IMR-90 (cell line): ENCODE measurements around the gene DUOX1. TPM values are rescaled to one million over a fixed set of nuclear protein-coding genes. Genes with fewer than 3 reads are reported as not detected.

Source experiments
- ATAC-seq: fragments of 200-7000 bp; cut with Tn5 transposase; 2 replicates; pipeline ENCODE4 v1.9.1; 2020; ENCODE audit warnings: low read depth, mild to moderate bottlenecking, moderate library complexity
- BruUV-seq: library from RNA; stranded (reverse); fragments of 400-500 nt; replicated peaks from 2 replicates; lab custom pipeline; 2021; lab: Mats Ljungman, UMichigan
- CTCF ChIA-PET: fragments of 300-600 bp; formaldehyde crosslinking; extraction: SDS; loops from one replicate; lab custom pipeline; 2021; ENCODE audit warnings: antibody characterized with exemption; lab: Yijun Ruan, JAX
- POLR2A ChIA-PET: fragments of 300-600 bp; sonication (Branson Sonifier 250); formaldehyde crosslinking; loops from one replicate; lab custom pipeline; 2022; ENCODE audit warnings: antibody characterized with exemption; ENCODE audit not compliant: unreplicated experiment; lab: Charles Lee
- DNase-seq: peaks from one replicate; pipeline ENCODE4 v3.0.0; 2013
- H2AFZ ChIP-seq: replicated peaks from 2 replicates; pipeline ENCODE3; 2013; ENCODE audit warnings: low read length, mild to moderate bottlenecking; ENCODE audit not compliant: poor library complexity
- H2AK5ac ChIP-seq: 2 replicates; pipeline ENCODE4 v1.6.1; 2013; ENCODE audit warnings: low read depth, low read length, inconsistent platforms
- H2AK9ac ChIP-seq: replicated peaks from 2 replicates; pipeline ENCODE3; 2013; ENCODE audit warnings: mild to moderate bottlenecking, low read depth, low read length, moderate library complexity; ENCODE audit not compliant: poor library complexity
- H2BK120ac ChIP-seq: 2 replicates; pipeline ENCODE4 v1.6.1; 2013; ENCODE audit warnings: low read depth, low read length, inconsistent platforms
- H2BK15ac ChIP-seq: 3 replicates; pipeline ENCODE4 v1.6.1; 2013; ENCODE audit warnings: low read depth, low read length, inconsistent platforms
- H2BK20ac ChIP-seq: 2 replicates; pipeline ENCODE4 v1.6.1; 2013; ENCODE audit warnings: low read depth, mild to moderate bottlenecking, inconsistent platforms, low read length, moderate library complexity
- H2BK5ac ChIP-seq: 2 replicates; pipeline ENCODE4 v1.6.1; 2013; ENCODE audit warnings: mild to moderate bottlenecking, low read depth, low read length, inconsistent platforms; ENCODE audit not compliant: poor library complexity, severe bottlenecking
- H3K14ac ChIP-seq: replicated peaks from 2 replicates; pipeline ENCODE4 v1.6.1; 2013; ENCODE audit warnings: low read depth, low read length, inconsistent platforms
- H3K18ac ChIP-seq: 2 replicates; pipeline ENCODE4 v1.6.1; 2013; ENCODE audit warnings: low read depth, low read length, control low read depth
- H3K23ac ChIP-seq: 2 replicates; pipeline ENCODE4 v1.6.1; 2013; ENCODE audit warnings: low read depth, low read length, inconsistent platforms
- H3K27ac ChIP-seq: 2 replicates; pipeline ENCODE4 v1.5.1; 2013; ENCODE audit warnings: mild to moderate bottlenecking, control low read depth, low read length; ENCODE audit not compliant: insufficient read depth
- H3K27me3 ChIP-seq: 2 replicates; pipeline ENCODE4 v1.6.1; 2013; ENCODE audit warnings: low read length; ENCODE audit not compliant: control insufficient read depth, insufficient read depth
- H3K36me3 ChIP-seq: 2 replicates; pipeline ENCODE4 v1.6.1; 2013; ENCODE audit warnings: low read length, mixed read lengths; ENCODE audit not compliant: control insufficient read depth, insufficient read depth
- H3K4ac ChIP-seq: 2 replicates; pipeline ENCODE4 v1.6.1; 2013; ENCODE audit warnings: low read depth, low read length, inconsistent platforms
- H3K4me1 ChIP-seq: 2 replicates; pipeline ENCODE4 v1.6.1; 2013; ENCODE audit warnings: low read length, mixed read lengths; ENCODE audit not compliant: control insufficient read depth, insufficient read depth
- H3K4me2 ChIP-seq: 2 replicates; pipeline ENCODE4 v1.6.1; 2013; ENCODE audit warnings: low read depth, mild to moderate bottlenecking, control low read depth, low read length, moderate library complexity
- H3K4me3 ChIP-seq: 2 replicates; pipeline ENCODE4 v1.5.1; 2013; ENCODE audit warnings: low read depth, mild to moderate bottlenecking, control low read depth, low read length, moderate library complexity; ENCODE audit not compliant: insufficient read depth
- H3K56ac ChIP-seq: 2 replicates; pipeline ENCODE4 v1.6.1; 2013; ENCODE audit warnings: low read length, inconsistent platforms; ENCODE audit not compliant: insufficient read depth; ENCODE audit errors: extremely low read depth
- H3K79me1 ChIP-seq, 2 experiments: 2 replicates each; pipeline ENCODE4 v1.6.1; 2013; ENCODE audit warnings: low read length in 2 of 2, inconsistent platforms in 1 of 2, low read depth in 1 of 2
- H3K9ac ChIP-seq: 2 replicates; pipeline ENCODE4 v1.6.1; 2013; ENCODE audit warnings: low read depth, low read length, control low read depth
- H3K9me1 ChIP-seq: 2 replicates; pipeline ENCODE4 v1.6.1; 2013; ENCODE audit warnings: low read length, inconsistent platforms; ENCODE audit not compliant: insufficient read depth
- H3K9me3 ChIP-seq: 2 replicates; pipeline ENCODE4 v1.6.1; 2013; ENCODE audit warnings: low read length; ENCODE audit not compliant: control insufficient read depth, insufficient read depth
- H4K20me1 ChIP-seq: 2 replicates; pipeline ENCODE4 v1.6.1; 2013; ENCODE audit warnings: low read length, inconsistent platforms; ENCODE audit not compliant: insufficient read depth
- H4K5ac ChIP-seq: 2 replicates; pipeline ENCODE4 v1.6.1; 2013; ENCODE audit warnings: mild to moderate bottlenecking, low read depth, low read length, control low read depth
- H4K8ac ChIP-seq, 2 experiments: 2 replicates each; pipeline ENCODE4 v1.6.1; 2013; ENCODE audit warnings: low read depth in 2 of 2, low read length in 2 of 2, control low read depth in 1 of 2, inconsistent platforms in 1 of 2
- H4K91ac ChIP-seq: 2 replicates; pipeline ENCODE4 v1.6.1; 2013; ENCODE audit warnings: low read depth, low read length, inconsistent platforms; ENCODE audit not compliant: insufficient read depth
- CEBPB ChIP-seq: IDR thresholded peaks from 2 replicates; pipeline ENCODE4 v1.6.1; 2012; ENCODE audit warnings: low read depth, low read length, improper control_type of control experiment
- FOS ChIP-seq: fragments of 150-350 bp; IDR thresholded peaks from 2 replicates; pipeline ENCODE4 v1.6.1; 2016; ENCODE audit warnings: low read depth, low read length
- MAFK ChIP-seq: IDR thresholded peaks from 2 replicates; pipeline ENCODE4 v1.6.1; 2012; ENCODE audit warnings: low read depth, low read length, improper control_type of control experiment
- MAZ ChIP-seq: IDR thresholded peaks from 2 replicates; pipeline ENCODE4 v1.6.1; 2012; ENCODE audit warnings: low read depth, mild to moderate bottlenecking, low read length, improper control_type of control experiment, moderate library complexity, borderline replicate concordance
- POLR2A ChIP-seq: IDR thresholded peaks from 2 replicates; pipeline ENCODE4 v1.6.1; 2012; ENCODE audit warnings: mild to moderate bottlenecking, low read depth, low read length
- RAD21 ChIP-seq: IDR thresholded peaks from 2 replicates; pipeline ENCODE4 v1.6.1; 2012; ENCODE audit warnings: low read length, improper control_type of control experiment
- RFX5 ChIP-seq: IDR thresholded peaks from 2 replicates; pipeline ENCODE4 v1.8.0; 2012; ENCODE audit warnings: low read depth, mild to moderate bottlenecking, low read length, moderate library complexity
- USF2 ChIP-seq: fragments of 150-350 bp; IDR thresholded peaks from 2 replicates; pipeline ENCODE4 v1.6.1; 2017; ENCODE audit warnings: mild to moderate bottlenecking, antibody characterized with exemption, low read length, low read depth
- WGBS, 2 experiments: methylation state at CpG; one replicate each; pipeline versions ENCODE4 v1.1.5 to v1.1.7; 2013; ENCODE audit warnings: missing lambda C conversion rate in 2 of 2; ENCODE audit not compliant: insufficient read length in 1 of 2; ENCODE audit errors: extremely low coverage in 2 of 2; 5-methylcytosine and 5-hydroxymethylcytosine counted together
- dilution Hi-C: fragments of 300-500 bp; cut with HindIII; formaldehyde crosslinking; loops from one replicate; pipeline ENCODE4 v1.14.3; 2018; ENCODE audit warnings: low sequenced_read_pairs; ENCODE audit not compliant: unreplicated experiment
- in situ Hi-C: fragments of 300-500 bp; cut with MboI; formaldehyde crosslinking; loops from 3 replicates; pipeline ENCODE4 v1.14.3; 2019; ENCODE audit warnings: low sequenced_read_pairs, inconsistent platforms, mixed read lengths
- intact Hi-C: fragments of 100-400 bp; cut with micrococcal nuclease; formaldehyde crosslinking; loops from 2 replicates; pipeline ENCODE4 v1.10.0; 2022
- polyA plus RNA-seq, 3 experiments: library from polyadenylated mRNA; depleted of rRNA; stranded (reverse); fragments of >200 nt; gene quantifications; 2 replicates each; pipeline ENCODE4 v1.2.3, GENCODE V29; 2012; ENCODE audit warnings: low replicate concordance in 1 of 3
- total RNA-seq: library from RNA; depleted of rRNA; stranded (reverse); fragments of >200 nt; gene quantifications from 2 replicates; pipeline ENCODE4 v1.2.3, GENCODE V29; 2012

DUOX1 gene
- total and polyA plus RNA-seq, 2 of the 4 experiments (the other 2 are of a cell fraction): not detected

GRCh38 chr15:45200799-45201556, 71.2 kb downstream of the DUOX1 start:
- Histone ChIP-seq H3K14ac (peak overlapping the region; percentile 44), H3K4me1 (peaks cover 2% of the 10 kb centered on the region; the same call in 1 of the 2 replicates), H3K4me3 (peak overlapping the region; percentile 58), H3K56ac (peak overlapping the region; percentile 2; the same call in 1 of the 2 replicates), H2AFZ (peak overlapping the region; percentile 95), H2BK20ac (no peak overlapping the region), H2BK15ac (no peak overlapping the region), H3K4me2 (peak overlapping the region; percentile 84), H2BK5ac (peak overlapping the region; percentile 66), H2BK120ac (no peak overlapping the region; the same call in 1 of the 2 replicates), H2AK9ac (peak overlapping the region; percentile 50), H3K36me3 (no peaks in the 10 kb centered on the region), H3K18ac (peak overlapping the region; percentile 30; the same call in 1 of the 2 replicates), H4K5ac (peak overlapping the region; percentile 31), H3K79me1 (no peaks in the 10 kb centered on the region), H3K27ac (peak overlapping the region; percentile 52), H3K9me1 (0 out of 2 replicates have a peak, but pooled peaks cover 6% of the 10 kb centered on the region), H3K9me3 (no peaks in the 10 kb centered on the region), H3K4ac (peak overlapping the region; percentile 56), H3K9ac (peak overlapping the region; percentile 56), H4K20me1 (no peaks in the 10 kb centered on the region), H4K91ac (no peak overlapping the region), H2AK5ac (no peak overlapping the region), H3K23ac (no peak overlapping the region), H4K8ac (peak overlapping the region in 1 of 2 experiments; percentile 50; a peak in 1 of 4 replicates), H3K27me3 (no peaks in the 10 kb centered on the region)
- intact Hi-C loops: loop anchor here (1.0 kb wide), 4 partner anchors 34 to 255 kb away; a partner anchor contains a TSS
- BruUV-seq: no TSS peak
- ATAC-seq (peak; percentile 33), DNase-seq (peak; percentile 83)
- TF ChIP-seq RAD21: no peak
- TF ChIP-seq USF2: no peak; the same call in 1 of the 2 replicates
- no peak for TF ChIP-seq MAZ
- no peak for TF ChIP-seq MAFK
- no peak for TF ChIP-seq POLR2A
- no peak for TF ChIP-seq CEBPB
- TF ChIP-seq RFX5: no peak
- TF ChIP-seq FOS: peak; percentile 89
- in situ Hi-C loops: no loop called here
- CTCF ChIA-PET: interaction anchor here (2.9 kb wide), 1 partner anchor 38 kb away, joined by 11 read pairs; no protein-coding TSS in a partner anchor
- POLR2A ChIA-PET: no interaction called here
- 0% methylated on average over 10 of the region's 34 CpGs; no CpG with 5 or more reads in 1 of the 2 experiments for WGBS, 2 experiments
- dilution Hi-C loops: no loop called here
